ENCODE results near the gene NR2C1.
A peak's percentile ranks its signal among the peaks of the same experiment; 100 is the strongest.
"Not testable (repeated sequence)": the region's sequence is repeated elsewhere in the genome, so short reads cannot be mapped to it uniquely, and the experiment has no call there.

NR2C1 gene

GRCh38 chr12:95072900-95073697 lies at the start of gene NR2C1:
NR2C1 (minus strand) TSS chr12:95073618; CDS start chr12:95067384, 6,234 bp downstream.
- DNase-seq (ENCODE audit: low read depth in 2 of 2): peak; percentile 74 to 77

GRCh38 chr12:95118788-95119179 lies 45.4 kb upstream of the NR2C1 start:
- DNase-seq (ENCODE audit: low read depth in 2 of 2): no peak

GRCh38 chr12:95118138-95118787 lies 44.8 kb upstream of the NR2C1 start:
- peak; percentile 83 to 86 for DNase-seq (ENCODE audit: low read depth in 2 of 2)

GRCh38 chr12:95117178-95117599 lies 43.8 kb upstream of the NR2C1 start:
- peak; percentile 54 for DNase-seq (ENCODE audit: low read depth in 2 of 2)

DNA sequence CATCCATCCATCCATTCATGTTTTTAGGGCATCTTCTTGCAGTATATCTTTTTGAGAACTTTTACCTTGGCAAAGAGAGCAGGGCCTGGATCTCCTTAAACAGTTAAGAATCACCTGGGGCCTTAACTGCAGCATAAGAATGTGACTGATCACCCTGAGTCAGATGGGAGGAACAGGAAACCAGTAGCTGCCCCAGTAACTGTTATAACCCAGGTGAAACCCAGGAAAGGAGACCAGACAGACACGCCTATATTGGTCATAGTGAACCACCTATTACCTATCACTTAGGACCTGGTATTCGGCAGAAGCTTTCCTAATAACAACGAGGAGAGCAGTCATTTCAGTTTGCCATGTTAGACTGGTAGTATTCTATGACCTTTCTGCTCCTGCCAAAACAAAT lies 43.4 kb upstream of the NR2C1 start:
- no peak for DNase-seq (ENCODE audit: low read depth in 2 of 2)

DNA sequence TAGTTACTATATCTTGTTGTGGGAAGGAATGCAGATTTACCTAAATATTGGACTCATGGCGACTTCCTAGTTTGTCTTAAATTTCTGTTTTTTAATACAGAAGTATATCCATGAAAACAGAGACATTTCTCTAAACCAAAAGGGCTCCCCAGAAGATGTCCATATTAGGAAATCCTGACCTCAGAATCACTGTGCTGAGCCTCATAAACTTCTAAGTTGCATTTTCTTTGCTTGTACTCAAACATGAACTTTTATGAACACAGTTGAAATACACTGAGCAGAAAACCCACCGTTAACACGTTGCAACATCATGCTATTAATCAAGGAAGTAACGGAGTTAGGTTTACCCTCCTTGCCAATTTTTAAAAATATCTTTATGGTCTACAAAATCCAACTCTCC lies 42.9 kb upstream of the NR2C1 start:
- DNase-seq (ENCODE audit: low read depth in 2 of 2): no peak

DNA sequence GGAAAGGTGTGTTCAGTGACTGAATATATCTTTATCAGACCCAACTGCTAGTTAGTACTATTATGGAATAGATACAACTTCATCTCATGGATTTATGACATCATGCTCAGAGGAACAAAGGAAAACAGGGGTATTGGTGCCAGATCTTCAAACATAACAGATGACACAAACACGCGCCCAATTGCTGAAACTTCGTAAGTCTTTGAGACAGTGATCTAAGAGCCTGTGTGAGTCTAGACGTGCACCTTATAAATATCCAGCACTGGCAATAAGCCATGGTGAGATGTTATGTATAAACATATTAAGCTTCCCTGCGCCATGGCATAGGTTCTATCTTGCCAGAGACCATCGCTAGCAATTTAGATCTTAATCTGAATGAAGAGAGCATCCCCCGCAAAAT lies 42.2 kb upstream of the NR2C1 start:
- DNase-seq (ENCODE audit: low read depth in 2 of 2): no peak

DNA sequence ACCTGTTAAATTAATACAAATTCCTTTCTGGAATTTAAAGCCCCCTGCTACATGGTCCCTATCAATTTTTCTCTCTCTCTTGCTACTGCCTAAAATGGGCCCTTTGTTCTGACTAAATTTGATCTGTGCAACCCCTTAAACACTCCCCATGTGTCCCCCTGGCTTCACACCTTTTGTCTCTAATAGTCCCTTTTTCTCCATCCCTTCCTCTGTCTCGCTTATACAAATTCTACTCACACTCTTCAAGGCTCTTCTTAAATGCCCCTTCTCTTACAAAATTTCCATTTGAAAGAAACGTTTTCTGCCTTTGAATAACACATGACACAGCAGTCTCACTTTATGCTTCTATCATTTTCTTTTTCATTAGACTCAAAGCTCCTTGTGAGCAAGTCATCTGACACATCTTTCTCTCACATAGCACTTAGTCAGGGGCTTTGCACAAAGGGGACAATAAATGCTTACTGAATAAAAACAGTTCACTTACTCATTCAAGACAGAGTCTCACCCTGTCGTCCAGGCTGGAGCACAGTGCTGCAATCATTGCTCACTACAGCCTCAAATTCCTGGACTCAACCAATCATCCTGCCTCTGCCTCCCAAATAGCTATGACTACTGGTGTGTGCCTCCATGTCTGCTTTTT lies 41.5 kb upstream of the NR2C1 start:
- DNase-seq (ENCODE audit: low read depth in 2 of 2): no peak

GRCh38 chr12:95107362-95107761 lies 33.9 kb upstream of the NR2C1 start:
- no peak for DNase-seq (ENCODE audit: low read depth in 2 of 2)

DNA sequence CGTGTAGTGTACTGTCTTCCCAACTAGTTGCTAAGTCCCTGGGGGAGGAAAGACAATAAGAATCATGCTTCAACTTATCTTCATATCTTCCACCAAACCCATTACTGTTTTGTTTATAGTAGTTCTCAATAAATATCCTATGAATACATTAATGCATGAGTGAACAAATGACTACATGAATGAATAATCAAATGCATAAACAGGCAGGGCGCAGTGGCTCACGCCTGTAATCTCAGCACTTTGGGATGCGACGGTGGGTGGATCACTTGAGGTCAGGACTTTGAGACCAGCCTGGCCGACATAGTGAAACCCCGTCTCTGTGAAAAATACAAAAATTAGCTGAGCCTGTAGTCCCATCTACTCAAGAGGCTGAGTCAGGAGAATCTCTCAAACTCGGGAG lies 32.1 kb upstream of the NR2C1 start:
- no peak for DNase-seq (ENCODE audit: low read depth in 2 of 2)

- DNase-seq (ENCODE audit: low read depth in 2 of 2): no peak
These were observed 31.6 kb upstream of the NR2C1 start for GRCh38 chr12:95104919-95105452.

GRCh38 chr12:95102916-95103671 lies 29.7 kb upstream of the NR2C1 start:
- DNase-seq (ENCODE audit: low read depth in 2 of 2): no peak

DNA sequence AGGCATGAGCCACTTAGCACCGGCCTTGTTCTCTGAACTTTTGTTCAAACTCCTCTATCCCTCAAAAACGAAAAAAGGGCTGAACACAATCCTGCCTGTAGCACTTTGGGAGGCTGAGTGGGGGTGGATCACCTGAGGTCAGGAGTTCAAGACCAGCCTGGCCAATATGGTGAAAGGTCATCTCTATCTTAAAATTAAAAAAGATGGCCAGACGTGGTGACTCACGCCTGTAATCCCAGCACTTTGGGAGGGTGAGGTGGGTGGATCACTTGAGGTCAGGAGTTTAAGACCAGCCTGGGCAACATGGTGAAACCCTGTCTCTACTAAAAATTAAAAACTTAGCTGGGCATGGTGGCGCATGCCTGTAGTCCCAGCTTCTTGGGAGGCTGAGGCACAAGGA lies 28.5 kb upstream of the NR2C1 start:
- not testable (repeated sequence) for DNase-seq (ENCODE audit: low read depth in 2 of 2)

- DNase-seq (ENCODE audit: low read depth in 2 of 2): no peak
These were observed 27.1 kb upstream of the NR2C1 start for GRCh38 chr12:95100264-95101190.

DNA sequence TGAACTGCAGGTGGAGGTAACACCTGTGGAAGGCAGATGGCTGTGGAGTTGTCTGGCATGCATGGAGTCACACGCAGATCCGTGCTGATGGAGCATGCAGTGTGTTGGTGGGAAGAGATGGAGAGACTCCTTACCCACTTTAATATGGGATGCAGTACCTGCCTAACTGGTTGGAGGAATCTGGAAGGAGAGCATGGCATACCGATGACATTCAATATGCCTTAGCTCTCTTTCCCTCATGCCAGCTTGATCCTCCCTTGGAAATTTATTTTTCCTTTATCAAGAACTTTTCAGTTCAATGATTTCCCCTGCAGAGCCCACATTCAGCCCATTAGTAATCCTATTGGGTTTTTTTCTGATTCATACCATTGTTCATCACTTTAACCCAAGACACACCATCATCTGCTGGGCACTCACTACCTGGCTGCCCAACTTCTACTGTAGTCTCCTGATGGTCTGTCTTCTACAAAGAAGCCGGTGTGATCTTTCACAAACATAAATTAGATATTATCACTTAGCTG lies 25.9 kb upstream of the NR2C1 start:
- DNase-seq (ENCODE audit: low read depth in 2 of 2): no peak

- peak; percentile 65 to 66 for DNase-seq (ENCODE audit: low read depth in 2 of 2)
These were observed 23.4 kb upstream of the NR2C1 start for GRCh38 chr12:95096852-95097251.

GRCh38 chr12:95096378-95096777 lies 23.0 kb upstream of the NR2C1 start:
- no peak for DNase-seq (ENCODE audit: low read depth in 2 of 2)

DNA sequence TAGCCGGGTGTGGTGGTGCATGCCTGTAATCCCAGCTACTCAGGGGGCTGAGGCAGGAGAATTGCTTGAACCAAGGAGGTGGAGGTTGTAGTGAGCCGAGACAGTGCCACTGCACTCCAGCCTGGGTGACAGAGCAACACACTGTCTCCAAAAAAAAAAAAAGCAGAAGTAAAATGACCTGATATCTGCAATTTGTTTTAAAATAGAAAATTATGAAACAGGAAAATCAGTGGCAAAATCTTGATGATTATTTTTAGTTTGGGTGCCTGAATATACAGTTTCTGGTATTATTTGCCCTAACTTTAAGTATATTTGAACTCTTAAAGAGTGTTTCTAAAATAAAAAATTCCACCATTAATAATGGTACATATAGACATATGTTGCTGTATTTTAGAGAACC lies 22.4 kb upstream of the NR2C1 start:
- DNase-seq (ENCODE audit: low read depth in 2 of 2): not testable (repeated sequence)

- no peak for DNase-seq (ENCODE audit: low read depth in 2 of 2)
These were observed 16.0 kb upstream of the NR2C1 start for GRCh38 chr12:95089462-95089861.

DNA sequence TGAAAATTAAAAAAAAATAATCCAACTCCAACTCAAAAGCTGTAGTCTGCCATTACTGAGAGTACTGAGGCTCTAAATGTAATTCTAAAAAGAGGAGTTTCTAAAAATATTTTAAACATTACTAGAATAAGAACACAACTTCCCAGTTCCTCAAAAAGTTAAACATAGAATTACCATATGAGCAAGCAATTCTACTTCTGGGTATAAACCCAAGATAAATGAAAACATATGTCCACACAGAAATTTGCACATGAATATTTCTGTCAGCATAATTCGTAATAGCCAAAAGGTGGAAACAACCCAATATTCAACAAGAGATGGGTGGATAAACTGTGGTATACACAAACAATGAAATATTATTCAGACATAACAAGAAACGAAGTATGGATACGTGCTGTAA lies 15.0 kb upstream of the NR2C1 start:
- peak in 1 of 2 experiments; percentile 20 for DNase-seq (ENCODE audit: low read depth in 2 of 2)
